GM19043 (cell line): ENCODE measurements around the gene SDK2.

Experiments used
- ATAC-seq: cut with Tn5 transposase; IDR thresholded peaks from one replicate; pipeline ENCODE4 v1.9.1; 2021; ENCODE audit warnings: low read depth; ENCODE audit not compliant: unreplicated experiment

The SDK2 gene

DNA sequence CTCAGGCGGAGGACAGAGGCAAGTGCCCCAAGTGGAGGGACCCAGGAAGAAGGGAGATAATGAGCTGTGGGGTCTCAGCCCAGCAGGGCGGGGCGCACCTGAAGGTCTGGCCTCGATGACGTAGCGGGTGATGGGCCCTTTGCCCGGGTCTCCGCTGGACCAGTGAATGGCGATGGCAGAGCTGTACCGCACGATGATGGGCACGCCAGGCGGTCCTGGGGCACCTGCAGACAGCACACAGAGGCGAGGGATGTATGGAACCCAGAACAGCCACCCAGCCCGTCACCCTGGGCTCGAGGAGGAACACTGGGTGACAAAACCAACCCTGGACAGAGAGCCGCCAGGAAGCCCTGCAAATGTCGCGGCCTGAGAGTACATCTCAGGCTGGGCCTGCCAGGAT, 286.3 kb downstream of the SDK2 start:
- no peak for ATAC-seq

DNA sequence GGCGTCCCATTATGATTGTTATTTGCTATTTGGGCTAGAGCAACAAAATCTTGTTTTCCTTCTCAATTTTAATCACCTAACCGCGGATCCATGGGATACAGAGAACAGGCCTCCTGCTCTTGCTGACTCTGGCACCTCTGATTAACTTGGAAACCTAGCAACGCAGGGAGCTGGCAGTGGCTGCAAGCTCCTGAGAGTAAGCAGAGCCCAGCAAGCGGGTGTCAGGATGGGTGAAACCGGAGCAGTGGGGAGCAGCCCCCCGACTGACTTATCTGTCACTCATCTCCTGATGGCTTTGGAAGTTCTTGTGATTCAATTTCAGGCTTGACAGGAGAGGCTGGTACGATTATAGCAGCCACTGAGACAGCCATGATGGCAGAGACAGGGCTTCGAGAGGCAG, 286.9 kb downstream of the SDK2 start:
- ATAC-seq = no peak

DNA sequence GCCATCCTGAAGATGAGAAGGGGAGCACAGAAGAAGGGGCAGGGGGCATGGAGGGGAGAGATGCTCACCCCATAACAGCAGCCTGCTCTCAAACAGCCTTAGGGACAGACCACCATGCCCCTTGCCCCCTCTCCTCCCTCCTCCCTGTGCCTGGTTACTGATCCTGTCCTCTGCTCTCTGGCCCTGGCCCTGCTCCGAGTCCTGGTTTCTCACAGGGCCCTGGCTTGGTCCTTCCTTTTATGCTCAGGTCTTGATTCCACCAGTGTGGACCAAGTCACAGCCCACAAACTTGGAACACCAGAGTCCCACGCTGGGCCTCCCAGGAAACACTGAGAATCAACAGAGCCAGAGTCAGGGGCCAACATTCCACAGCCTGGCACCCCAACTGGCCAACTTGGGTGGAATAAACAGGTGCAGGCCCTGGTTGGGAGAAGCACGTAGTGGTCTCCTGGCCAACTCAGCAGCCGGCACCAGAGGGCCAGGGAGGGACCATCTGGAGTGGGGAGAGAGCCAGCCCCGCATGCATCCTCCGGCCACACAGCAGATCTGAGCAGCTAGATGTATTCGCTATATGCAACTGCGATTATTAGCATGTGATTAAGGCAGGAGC, 287.6 kb downstream of the SDK2 start:
- no peak for ATAC-seq

DNA sequence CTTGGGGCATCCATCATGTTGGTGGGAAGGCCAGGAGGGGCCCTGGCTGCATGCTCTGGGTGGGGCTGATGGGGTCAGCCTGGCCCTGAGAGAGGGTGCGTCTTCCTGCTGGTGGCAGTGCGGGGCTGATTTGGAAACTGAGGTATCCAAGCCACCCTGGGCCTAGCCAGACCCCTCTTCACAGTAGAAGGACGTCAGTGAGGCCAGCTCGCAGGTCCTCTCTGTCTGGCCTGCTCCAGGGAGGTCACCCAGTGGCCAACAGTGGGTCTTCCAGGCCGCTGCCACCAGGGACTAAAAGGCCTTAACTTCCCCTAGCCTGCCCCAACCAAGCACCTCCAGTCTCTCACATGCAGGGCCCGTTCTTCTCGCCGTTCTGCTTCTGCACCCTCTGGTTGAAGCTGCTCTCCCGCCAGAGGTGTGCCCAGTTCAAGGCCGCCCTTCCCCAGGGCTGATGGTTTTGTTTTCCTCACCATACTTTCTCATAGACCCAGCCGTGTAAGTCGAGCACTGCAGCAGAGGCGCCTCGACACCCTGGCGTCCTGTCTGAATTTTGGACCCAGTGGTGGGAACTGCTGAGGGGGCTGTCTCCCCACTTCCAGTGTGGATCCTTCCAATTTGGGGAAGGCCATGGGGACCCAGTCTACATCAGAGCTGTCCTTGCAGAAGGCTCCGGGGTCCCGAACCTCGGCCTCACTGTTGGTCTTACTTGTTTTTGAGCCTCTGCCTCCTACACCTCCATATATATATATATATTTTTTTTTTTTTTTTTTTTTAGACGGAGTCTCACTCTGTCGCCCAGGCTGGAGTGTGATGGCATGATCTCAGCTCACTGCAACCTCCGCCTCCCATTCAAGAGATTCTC, 289.6 kb downstream of the SDK2 start:
- no peak for ATAC-seq

DNA sequence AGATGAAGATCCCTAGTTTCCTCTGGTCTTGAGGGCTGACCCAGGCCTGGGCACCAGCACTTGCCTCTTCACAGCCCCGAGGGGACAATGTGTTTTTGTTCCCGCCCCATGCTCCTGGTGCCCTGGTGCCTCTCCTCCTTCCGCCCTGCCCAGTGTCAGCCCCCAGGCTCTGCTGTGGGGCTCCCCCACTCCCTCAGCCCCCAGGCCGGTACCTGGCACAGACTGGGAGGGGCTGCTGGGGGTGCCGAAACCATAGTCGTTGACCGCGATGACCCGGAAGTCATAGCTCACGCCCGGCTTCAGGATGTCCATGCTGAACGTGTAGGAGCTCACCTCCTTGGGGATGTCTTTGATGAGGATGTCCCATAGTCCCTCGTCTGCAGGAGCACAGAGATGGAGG, 292.0 kb downstream of the SDK2 start:
- no peak for ATAC-seq

DNA sequence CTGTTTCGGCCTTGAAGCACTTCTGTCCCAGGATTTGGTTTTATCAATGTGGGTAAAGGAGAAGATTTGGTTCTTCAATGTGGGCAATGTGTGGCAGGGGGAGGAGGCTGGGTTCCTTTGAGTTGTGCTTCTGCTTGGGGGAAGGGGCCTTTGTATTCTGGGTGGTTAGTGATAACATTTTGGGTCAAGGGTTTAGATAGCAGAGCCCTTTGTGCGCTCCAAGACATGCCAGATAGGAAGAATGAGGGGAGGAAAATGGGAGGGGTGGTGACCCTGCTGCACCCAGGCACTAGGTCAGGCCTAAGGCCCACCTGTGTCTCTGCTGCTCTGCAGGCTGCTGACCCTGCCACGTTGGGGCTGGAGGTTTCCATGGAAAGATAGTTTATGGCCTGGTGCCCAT, 292.5 kb downstream of the SDK2 start:
- ATAC-seq = no peak

DNA sequence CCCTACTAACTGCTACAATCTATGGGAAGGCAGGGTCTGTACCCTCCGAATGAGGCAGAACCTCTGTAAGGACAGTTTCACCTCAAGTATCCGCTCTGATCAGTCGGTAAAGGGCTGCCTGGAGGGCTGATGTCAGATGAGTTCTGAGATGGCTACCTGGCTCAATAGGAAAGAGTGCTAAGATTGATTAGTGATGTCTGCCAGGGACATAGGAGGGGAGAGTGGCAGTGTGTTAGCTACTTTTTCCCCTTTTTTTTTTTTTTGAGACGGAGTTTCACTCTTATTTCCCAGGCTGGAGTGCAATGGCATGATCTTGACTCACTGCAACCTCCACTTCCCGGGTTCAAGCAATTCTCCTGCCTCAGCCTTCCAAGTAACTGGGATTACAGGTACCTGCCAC, 293.4 kb downstream of the SDK2 start:
- ATAC-seq = no peak

DNA sequence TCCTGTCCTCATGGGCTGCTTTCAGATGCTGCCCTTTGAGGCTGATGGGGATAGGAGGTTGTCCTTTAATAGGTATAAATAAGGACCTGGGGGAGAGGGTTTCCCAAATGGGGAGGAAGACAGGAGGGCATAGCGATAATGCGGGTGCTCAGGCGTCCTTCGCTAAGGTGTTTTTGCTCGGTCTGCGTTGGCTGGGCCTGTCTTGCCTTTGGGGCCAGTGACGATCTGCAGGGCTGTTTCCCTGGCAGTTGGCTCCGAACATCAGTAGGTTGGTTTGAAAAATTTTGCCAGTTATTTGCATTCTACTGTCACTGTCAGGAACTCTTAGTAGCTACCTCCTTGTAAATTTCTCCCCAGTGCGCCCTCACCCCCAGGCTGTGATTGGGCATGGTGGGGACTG, 294.6 kb downstream of the SDK2 start:
- no peak for ATAC-seq

DNA sequence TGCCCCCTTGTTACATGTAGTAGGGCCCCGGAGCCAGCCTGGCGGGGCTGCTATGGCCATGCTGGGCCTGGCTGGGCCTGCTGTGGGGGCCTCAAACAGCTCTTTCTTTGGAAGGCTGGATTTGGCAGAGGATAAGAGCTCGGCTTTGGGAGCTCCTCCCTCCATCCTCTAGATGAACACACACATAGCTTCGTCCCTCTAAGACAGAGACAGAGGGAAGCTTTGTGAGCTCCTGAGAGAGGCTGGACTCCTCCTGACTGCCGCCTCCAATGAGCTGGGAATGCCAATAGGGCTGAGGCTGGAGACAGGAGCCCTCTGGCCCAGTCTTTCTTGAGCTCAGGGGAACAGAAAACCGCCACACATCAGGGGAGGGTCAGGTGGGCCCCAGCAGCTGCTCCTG, 295.1 kb downstream of the SDK2 start:
- ATAC-seq = no peak

DNA sequence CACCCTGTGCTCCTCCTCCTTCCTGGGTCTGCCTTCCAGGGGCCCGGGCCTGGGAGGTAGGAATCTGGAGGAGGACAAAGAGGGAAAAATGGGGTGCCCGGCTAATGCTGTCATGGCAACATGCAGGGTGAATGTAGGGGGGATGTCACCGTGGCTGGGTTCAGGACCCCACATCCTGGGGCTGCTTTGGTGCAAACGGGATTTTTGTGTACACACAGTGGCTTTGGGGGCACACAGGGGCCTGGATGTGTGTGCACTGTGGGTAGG, 295.5 kb downstream of the SDK2 start:
- ATAC-seq = no peak

DNA sequence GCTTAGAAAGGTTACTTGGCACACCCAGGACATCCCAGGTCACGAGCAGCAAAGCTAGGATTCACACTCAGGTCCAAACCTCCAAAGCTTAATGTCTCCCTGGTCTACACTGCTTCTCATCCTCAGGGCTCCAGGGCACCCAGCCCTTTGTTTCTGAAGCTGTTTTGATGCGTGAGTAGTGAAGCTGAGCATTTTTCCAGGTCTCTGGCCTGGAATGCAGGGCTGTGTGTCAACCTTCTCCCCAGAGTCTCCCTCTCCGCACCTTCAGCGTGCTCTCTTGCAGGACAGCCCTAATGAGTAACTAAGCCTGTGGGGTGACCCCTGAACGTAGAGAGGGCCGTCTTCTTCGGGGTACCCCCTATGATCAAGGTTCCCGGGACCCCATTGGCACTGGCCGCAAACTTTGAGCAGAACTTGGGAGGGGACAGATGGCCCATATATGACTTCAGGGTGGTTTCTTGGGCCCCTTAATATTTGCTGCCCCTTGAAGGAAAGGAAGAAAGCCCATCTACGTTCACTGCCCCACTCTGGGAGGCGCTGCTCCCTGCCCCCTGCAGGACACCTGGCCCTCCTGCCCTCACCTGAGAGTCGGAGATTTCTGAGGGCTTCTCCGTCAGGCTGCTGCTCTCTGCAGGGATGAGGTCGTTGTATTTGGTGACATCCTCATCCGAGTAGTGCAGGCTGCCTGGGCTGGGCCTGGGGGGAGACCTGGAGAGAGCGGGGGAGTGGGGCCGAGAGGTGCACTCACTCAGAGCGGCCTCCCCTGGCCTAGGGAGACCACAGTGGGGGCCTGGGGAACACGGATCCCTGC, 296.0 kb downstream of the SDK2 start:
- ATAC-seq = no peak

DNA sequence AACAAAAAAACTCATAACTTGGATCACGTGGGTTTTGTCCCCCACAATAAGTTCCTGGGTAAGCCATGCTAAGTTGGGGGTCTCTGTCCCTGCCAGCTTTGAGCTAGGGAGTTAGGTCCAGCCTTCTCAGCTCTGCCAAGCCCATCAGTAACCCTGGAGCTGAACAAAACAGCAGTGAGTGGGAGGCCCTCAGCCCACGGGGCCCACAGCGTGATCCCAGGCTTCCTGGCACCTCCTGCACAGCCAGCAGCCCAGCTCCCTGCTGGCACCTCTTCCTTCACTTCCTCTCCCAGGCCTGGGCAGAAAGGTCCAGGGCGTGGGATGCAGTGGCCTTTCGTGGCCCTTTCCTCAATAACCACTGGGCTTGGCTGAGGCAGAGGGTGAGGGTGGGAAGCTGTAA, 296.9 kb downstream of the SDK2 start:
- no peak for ATAC-seq

DNA sequence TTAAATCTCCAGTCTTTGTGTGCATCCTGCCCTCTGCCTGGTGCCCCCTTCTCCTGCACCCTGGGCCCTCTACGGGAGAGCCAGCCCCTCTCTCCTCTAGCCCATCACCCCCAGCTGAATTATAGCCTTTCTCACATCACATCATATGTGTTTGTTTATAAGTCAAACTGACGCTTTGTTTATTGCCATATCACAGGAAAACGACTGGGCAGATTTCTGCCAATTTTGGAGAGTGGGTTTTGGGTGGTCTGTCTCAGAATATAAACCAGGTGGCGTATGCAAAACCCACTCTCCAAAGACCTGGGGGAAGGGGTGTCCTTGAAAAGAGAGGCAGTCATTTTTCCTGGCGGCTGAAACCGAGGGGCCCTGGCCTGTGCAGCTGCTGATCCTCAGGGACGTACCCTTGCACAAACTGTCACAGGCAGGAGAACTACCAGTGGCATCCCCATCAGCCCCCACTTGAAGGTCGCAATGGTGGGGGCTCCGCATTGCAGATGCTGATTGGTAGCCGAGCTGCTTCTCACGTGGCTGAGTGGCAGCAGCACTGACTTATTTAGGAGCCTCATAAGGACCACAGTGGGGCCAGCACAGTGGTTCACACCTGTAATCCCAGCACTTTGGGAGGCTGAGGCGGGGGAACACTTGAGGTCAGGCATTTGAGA, 297.6 kb downstream of the SDK2 start:
- no peak for ATAC-seq

DNA sequence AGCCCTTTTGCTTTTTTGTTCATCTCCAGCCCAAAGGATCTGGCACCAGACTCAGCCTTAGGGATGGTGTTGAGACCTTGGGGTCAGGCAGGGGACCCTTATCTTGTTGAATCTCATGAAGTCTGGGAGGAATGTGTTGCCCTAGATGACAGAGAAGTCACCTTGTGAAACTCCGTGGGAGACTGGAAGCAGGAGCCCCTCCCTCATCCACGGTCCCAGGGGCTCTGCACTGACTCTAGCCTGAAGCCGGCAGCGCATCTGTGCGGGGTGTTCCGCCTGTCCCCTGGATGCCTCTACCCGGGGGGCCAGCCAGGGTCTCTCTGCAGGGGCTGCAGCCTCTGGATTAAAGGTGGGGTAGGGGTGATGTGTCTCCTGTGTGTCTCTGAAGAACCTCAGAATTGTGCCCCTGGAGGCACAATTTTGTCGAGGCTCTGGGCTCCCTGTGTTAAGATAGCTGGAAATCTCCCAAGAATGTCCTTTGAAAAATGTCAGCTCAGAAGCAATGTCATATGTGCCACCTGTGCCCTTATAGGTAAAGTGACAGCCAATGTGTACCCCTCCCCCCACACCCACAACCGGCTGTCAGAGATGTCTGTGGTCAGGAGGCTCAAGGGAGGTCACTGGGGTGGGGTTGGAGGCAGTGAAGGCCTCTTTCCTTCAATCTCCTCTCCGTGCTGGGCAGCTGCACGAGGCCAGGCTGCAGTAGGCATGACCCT, 300.3 kb downstream of the SDK2 start:
- ATAC-seq = no peak

DNA sequence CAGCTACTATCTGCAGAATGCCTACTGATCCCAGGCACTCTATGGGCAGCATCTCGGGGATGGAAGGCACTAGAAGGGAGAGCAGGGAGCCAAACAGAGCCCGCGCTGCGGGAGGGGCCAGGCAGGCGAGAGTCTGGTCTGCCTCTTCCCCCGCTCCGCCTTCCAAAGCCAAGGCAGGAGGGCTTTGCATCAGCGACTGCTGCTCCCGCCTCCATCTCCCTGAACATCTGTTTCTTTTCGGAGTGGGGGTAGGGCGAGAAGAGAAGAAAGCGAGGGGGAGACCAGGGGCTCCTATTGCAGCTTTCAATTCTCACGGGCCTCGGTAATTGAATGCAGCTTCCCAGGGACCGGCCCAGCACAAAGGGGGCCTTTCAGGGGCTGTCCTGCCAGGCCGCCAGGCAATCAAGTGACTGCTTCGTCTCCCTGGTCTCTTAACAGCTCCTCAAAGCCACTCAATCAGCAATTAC, 301.0 kb downstream of the SDK2 start:
- ATAC-seq = no peak

DNA sequence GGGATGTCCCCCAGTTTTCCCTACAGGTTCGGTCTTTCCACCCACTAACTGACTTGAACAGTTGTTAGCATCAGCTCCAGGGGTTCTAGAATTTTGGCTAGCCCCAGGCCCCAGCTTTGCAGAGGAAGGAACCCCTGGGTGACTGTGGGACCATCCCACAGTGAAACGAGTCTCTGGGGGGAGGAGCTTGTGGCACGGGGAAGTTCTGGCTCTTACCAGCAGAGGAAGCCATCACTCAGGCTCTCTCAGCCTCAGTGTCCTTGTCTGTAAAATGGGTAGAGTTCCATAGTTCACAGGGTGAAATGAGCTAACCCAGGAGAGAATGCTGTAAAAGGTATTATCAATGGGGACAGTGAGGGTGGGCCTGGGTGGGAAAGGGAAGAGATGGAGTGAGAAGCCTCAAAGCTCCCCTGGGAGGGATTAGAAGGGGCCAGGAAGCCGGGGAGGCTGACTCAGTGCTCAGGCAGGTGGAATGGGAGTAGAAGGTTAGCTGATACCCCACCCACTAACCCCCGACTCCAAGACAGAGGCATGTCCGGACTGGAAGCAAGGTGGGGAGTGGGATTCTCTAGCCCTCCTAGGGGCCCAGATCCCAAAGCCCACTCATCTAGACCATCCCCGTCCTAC, 301.6 kb downstream of the SDK2 start:
- ATAC-seq = no peak

DNA sequence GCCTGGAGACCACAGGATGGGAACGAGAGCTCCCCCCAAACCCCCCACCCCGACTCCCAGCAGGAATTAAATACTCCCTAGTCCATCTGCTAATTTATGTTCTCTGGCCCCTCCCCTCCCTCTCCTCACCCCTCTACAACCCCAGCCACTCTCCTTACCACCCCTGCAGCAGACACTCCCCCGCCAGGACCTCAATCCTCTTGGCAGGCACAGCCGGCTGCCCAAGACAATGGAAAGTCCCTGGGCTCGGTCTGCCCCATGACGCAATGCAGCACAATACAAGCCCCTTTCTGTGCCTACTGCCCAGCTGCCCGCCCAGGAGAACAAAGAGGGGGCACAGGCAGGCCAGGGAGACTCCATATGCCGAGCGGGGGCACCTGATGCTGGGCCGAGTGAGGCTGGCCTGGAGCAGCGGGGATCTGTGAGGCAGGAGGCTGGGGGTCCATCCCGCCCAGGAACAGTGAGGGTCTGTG, 302.2 kb downstream of the SDK2 start:
- no peak for ATAC-seq

DNA sequence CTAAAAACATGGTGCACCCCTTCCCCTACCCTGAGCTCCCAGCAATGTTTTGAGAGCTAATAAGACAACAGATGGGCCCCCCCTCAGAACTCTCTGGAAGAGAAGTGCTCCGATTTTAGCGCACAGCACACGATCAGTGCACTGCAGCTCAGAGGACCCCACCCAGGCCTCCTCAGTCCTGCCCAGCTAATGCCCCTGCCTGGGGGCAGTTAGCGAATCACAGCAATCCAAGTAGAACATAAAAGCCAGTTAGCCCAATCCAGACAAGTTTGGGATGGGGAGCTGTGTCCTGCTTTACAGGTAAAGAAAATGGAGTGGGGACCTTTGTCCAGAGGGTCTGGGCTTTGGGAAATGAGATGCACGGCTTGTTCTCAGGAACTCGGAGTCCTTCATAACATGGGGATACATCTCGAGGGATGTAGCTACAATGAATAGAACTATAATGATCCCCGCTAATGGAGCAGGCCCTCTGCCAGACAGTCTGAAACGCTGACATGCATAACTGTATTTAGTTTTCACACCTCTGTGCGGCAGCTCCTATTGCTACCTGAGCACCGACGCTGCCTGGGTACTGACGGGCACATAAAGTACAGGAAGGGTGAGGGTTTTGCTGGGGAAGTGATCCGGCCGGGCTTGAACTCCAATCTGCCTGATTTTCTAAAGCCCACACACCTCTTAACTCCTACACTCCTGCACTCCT, 302.7 kb downstream of the SDK2 start:
- no peak for ATAC-seq

DNA sequence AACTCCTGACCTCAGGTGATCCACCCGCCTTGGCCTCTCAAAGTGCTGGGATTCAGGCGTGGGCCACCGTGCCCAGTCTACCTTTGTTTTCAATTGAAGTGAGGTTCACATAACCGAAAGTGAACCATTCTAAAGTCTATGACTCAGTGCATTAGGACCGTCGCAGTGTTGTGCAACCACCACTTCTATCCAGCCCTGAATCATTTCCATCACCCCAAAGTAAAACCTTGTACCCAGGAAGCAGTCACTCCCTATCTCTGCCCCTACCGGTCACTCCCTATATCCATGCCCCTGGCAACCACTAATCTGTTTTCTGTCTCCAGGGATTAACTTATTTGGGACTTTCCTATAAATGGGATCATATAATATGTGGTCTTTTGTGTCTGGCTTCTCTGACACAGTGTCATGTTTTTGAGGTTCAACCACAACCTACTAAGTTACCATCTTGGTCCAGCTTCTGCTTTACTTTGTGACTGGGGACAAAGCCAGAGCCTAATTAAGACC, 304.1 kb downstream of the SDK2 start:
- no peak for ATAC-seq
